ENCODE data around the gene KAT7.

- TF ChIP-seq CTCF (IDR thresholded peaks at IDR 0.05; ENCODE audit: poor library complexity, severe bottlenecking) (peak; percentile 43), TAF1 (IDR thresholded peaks at IDR 0.05; ENCODE audit: low read depth) (peak; percentile 77), POLR2AphosphoS5 (IDR thresholded peaks at IDR 0.05) (peak; percentile 99), EZH2 (IDR thresholded peaks at IDR 0.05; ENCODE audit: borderline replicate concordance, insufficient read depth, low read length, poor library complexity, severe bottlenecking) (no peak)
These were observed at the start of gene KAT7 for GRCh38 chr17:49788478-49789242.
